ENCODE results near the gene CCZ1B.
"Not testable (repeated sequence)": the region's sequence is repeated elsewhere in the genome, so short reads cannot be mapped to it uniquely, and the experiment has no call there.

CCZ1B gene

GRCh38 chr7:6826151-6826550 is at the start of gene CCZ1B:
CCZ1B (minus strand) TSS chr7:6826275; CDS start chr7:6826197, 78 bp downstream.
- DNase-seq = peak; percentile 51

- DNase-seq = not testable (repeated sequence)
Observed at GRCh38 chr7:6875022-6875421, 48.9 kb upstream of the CCZ1B start.

DNA sequence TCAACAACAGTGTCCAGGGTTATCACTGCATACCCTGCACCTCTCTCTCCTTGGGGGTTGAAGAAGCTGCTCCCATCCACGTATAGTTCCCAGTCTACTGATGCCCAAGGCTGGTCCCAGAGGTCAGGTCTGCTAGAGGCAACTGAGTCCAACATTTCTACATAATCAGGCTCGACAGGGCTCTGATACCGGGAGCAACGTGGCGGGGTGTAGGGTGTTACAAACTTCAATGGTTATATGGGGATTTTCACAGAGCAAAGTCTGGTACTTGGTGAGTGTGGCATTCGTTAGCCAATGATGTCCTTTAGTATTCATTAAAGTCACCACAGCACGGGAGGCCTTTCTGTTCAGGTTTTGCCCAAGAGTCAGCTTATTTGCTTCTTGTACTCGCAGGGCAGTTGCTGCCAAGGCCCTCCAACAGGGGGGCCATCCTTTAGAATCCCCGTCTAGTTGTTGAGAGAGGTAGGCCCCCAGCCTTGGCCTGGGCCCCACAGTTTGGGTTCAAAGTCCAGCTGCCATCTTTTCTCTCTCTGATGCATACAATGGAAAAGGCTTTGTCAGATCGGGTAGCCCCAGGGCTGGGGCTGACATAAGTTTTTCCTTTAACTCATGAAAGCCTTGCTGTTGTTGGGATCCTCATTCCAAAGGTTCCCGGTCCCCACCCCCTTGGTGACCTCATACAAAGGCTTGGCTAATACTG is 46.3 kb upstream of the CCZ1B start:
- DNase-seq = not testable (repeated sequence)

DNA sequence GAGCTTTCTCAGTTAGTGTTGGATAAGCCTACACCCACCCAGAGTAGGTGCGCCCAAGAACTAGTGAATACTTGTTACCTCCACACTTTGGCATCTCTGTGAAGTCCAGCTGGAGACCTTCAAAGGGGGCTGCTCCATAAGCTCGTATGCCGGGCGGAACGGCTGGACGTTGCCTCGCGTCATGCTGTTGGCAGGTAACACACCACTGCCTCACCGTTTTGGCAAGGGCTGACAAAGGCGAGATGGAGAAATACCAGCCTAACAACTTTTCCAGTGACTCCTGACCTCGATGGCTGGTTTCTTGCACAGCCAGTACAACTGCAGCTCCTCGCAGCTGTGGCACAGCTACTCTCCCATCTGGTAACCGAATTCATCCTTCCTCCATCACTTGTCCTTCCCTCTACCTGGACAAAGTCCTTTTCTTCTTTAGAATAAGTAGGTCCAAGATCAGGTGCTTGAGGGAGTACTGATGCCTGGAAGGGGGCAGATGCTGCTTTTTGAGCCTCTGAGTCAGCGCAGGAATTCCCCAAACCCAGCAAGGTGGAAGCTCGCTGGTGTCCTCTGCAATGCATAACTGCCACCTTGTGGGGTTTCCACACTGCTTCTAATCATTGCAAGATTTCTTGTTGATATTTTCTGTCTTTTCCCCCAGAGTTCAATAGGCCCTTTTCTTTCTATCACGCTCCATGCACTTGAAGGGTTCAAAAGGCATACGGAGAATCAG is 45.5 kb upstream of the CCZ1B start:
- DNase-seq = not testable (repeated sequence)

DNA sequence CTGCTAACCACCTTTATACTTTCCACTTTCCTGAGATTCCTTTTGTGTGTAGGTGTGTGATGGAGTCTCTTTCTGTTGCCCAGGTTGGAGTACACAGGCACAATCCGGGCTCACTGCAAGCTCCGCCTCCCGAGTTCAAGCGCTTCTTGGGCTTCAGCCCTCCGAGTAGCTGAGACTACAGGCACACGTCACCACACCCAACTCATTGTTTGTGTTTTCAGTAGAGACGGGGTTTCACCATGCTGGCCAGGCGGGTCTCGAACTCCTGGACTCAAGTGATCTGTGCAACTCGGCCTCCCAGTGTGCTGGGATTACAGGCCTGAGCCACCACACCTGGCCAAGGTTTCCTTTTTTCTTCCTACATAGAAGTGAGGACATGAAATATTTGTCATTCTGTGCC is 38.7 kb upstream of the CCZ1B start:
- not testable (repeated sequence) for DNase-seq

DNA sequence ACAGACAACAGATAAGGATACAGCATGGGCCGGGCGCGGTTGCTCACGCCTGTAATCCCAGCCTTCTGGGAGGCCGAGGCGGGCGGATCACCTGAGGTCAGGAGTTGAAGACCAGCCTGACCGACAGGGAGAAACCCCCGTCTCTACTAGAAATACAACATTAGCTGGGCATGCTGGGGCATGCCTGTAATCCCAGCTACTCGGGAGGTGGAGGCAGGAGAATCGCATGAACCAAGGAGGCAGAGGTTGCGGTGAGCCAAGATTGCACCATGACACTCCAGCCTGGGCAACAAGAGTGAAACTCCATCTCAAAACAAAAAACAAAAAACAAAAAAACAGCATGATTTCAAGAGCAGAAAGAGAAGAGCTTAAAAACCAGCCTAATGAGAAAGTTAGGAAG is 38.1 kb upstream of the CCZ1B start:
- not testable (repeated sequence) for DNase-seq

DNA sequence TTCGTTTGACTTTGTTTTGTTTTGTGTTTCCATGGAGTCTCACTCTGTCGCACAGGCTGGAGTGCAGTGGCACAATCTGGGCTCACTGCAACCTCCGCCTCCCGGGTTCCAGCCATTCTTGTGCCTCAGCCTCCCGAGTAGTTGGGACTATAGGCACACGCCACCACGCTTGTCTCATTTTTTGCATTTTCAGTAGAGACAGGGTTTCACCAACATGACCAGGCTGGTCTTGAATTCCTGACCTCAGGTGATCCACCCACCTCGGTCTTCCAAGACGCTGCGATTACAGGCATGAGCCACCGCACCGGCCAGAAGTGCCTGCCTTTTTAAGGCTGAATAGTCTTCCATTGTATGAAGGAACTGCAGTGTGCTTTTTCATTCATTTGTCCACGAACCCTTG is 36.8 kb upstream of the CCZ1B start:
- DNase-seq = not testable (repeated sequence)

DNA sequence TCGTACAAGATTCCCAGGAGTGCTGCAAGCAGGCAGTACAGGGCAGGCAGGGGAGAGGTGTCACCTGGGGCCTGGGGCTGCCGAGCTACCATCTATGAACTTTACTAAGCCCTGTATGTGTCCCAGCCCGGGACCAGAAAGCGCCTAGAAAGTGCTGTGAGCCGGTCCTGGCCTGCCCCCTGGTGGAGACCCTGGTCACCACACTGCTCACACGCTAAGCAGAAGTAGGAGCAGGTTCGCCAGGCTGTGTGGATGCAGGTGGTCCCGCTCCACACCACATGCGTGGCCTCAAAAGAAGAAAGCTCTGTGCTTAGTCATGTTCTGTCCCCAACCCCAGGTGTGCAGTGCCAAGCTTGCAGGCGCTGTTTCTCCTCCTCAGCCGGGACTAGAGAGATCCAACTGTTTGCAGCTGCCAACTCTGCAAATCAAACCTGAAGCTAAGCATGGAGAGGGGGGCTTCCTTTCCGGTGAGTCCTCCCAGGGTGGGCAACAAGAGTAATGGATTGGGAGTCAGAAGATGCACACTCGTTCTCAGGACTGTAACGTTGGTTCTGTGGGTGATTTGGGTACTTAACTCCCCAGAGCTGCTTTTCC is 31.7 kb upstream of the CCZ1B start:
- peak; percentile 7 for DNase-seq

GRCh38 chr7:6855563-6856131 is 29.6 kb upstream of the CCZ1B start:
- DNase-seq = not testable (repeated sequence)

- not testable (repeated sequence) for DNase-seq
Observed at GRCh38 chr7:6854747-6855562, 28.9 kb upstream of the CCZ1B start.

DNA sequence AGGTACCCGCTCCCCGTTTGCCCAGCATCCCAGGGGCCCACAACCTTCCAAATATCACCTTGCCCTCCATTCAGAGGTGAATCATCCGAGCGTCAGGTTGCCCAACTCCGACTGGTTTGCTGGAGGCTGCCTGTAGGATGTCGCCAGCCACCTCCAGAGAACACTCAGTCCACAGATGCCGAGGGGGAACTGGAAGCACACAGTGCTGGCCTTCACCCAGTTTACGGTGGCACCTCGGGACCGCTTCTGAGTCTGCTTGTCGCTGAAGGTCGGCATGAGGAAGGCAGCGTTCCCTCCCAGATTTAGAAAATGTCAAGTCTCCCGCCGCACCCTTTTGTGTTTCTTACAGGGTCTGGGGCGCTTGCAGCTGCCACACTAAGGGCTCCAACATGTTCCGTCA is 27.6 kb upstream of the CCZ1B start:
- DNase-seq = not testable (repeated sequence)

DNA sequence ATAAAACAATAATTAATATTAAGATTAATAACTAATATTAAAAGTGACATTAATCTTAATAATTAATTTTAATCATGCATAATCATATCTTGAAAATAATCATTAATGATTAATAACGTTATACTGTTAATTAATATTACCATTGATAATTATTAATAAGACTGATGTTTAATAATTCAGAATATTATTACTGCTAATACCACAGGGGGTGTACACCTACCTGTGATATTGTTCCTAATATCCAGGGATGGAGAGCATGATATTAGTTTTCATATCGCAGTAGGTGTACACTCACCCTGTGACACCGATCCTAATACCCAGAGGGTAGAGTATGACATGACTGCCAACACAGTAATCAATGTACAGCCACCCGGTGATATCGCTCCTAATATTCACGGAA is 23.1 kb upstream of the CCZ1B start:
- not testable (repeated sequence) for DNase-seq

DNA sequence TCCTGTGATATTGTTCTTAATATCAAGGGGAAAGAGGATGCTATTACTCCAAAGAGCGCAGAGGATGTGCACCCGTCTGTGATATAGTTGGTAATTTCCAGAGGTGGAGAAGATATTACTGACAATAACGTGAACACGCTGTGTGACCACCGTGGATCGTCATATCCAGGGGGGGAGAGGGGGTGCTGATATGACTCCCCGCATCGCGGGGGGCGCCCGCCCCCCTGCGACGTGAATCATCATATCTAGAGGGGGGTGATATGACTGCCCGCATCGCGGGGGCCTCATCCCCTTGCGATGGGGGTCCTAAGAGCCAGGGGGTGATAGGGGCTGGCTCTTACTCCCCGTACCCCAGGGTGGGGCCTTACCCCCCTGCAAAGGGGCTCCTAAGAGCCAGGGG is 21.7 kb upstream of the CCZ1B start:
- not testable (repeated sequence) for DNase-seq

GRCh38 chr7:6845971-6846449 is 19.9 kb upstream of the CCZ1B start:
- DNase-seq = not testable (repeated sequence)

DNA sequence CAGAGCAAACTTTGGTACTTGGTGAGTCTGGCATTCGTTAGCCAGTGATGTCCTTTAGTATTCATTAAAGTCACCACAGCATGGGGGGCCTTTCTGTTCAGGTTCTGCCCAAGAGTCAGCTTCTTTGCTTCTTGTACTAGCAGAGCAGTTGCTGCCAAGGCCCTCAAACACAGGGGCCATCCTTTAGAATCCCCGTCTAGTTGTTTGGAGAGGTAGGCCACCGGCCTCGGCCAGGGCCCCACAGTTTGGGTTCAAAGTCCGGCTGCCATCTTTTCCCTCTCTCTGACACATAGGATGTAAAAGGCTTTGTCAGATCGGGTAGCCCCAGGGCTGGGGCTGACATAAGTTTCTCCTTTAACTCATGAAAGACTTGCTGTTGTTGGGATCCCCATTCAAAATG is 17.6 kb upstream of the CCZ1B start:
- DNase-seq = not testable (repeated sequence)

DNA sequence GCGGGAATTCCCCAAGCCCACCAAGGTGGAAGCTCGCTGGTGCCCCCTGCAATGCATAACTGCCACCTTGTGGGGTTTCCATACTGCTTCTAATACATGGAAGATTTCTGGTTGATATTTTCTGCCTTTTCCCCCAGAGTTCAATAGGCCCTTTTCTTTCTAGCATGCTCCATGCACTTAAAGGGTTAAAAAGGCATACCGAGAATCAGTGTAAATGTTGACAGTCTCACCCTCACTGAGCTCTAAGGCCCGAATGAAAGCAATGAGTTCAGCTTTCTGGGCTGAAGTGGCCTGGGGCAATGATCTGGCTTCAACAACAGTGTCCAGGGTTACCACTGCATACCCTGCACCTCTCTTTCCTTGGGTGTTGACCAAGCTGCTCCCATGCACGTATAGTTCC is 17.0 kb upstream of the CCZ1B start:
- DNase-seq = not testable (repeated sequence)

DNA sequence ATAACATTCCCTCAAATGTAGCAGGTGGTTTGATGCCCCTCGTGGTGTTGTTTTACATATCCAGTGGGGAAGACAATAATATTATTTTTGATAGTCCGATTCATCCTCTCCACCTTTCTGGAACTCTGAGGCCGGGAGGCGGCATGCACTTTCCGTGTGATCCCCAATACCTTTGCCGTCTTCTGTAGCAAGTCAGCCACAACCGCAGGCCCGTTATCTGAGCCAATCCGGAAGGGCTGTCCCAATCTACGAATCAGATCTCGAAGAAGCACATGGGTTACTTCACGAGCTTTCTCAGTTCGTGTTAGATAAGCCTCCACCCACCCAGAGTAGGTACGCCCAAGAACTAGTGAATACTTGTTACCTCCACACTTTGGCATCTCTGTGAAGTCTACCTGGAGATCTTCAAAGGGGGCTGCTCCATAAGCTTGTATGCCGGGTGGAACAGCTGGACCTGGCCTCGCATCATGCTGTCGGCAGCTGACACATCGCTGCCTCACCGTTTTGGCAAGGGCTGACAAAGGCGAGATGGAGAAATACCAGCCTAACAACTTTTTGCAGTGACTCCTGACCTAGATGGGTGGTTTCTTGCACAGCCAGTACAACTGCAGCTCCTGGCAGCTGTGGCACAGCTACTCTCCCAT is 16.3 kb upstream of the CCZ1B start:
- DNase-seq = not testable (repeated sequence)

DNA sequence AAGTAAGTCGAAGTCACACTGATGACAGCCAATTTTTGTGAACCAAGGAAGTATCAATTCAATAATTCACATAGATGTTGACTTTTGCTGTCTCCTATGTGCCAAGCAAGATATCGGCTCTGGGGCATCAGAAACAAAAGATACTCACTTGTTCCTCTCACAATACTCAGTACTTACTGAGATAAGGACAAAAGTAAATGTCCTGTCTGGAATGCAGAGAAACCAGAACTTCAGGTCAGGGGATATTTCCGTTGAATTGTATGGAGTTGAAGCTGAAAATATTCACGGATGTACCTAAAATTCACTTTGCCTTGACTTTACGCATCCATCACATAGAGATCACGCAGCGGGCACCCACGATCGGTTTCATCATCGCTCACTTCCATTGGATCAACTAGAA is 11.0 kb upstream of the CCZ1B start:
- not testable (repeated sequence) for DNase-seq

DNA sequence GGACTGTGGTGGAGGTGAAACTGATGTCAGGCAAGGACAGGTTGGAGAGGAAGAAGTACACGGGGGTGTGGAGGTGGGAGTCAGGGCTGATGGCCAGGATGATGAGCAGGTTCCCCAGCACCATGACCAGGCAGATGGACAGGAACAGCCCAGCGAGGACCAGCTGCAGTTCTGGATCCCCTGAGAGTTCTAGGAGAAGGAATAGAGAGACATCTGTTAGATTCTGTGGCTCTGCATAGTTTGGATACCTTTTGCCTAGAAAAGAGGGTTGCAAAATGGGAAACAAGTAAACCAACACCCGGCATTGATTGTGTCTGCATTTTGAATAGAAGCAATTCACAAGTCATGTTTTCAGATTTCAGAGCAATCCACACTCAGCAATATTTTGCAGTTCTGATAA is 9.4 kb upstream of the CCZ1B start:
- peak; percentile 67 for DNase-seq

- no peak for DNase-seq
Observed at GRCh38 chr7:6833636-6834035, 7.6 kb upstream of the CCZ1B start.

DNA sequence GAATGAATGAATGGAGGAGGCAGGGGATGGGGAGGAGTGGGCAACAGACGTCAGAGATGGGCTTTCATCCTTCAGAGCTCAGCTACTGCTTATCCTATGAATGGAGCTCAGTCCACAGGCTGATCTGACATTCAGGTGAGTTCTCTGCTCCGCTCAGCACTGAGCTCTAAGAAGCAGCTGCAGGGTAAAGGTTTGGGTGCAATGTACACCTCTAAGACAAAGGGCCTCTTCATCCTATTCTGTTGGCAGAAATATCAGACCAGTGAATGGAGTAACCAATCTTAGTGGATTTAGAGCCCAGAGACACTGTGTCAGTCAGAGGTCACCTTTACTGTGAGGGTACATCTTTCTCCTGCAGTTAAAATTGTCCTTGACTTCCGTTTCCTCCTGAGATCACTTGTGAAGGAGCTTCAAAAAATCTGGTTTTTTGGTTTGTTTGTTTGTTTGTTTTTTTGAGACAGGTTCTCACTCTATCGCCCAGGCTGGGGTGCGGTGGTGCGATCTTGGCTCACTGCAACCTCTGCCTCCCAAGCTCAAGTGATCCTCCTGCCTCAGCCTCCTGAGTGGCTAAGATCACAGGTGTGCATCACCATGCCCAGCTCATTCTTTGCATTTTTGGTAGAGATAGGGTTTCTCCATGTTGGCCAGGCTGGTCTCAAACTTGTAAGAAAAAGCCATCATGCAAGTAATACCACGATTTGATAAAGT is 5.1 kb upstream of the CCZ1B start:
- DNase-seq = no peak
